Measurements from ENCODE around the gene RORB. TPM values are rescaled to one million over a fixed set of nuclear protein-coding genes. Genes with fewer than 3 reads are reported as not detected.

RORB gene
- total RNA-seq, 2 experiments from 2014 or later = not detected

- ChIA-PET POLR2A (no interaction called here), CTCF (no interaction called here)
- no peaks in the 10 kb centered on the region for H3K9me3 Mint-ChIP-seq
- Histone ChIP-seq H3K27me3 (ENCODE audit: control insufficient read depth in 1 of 2, insufficient read depth in 2 of 2, low read length in 2 of 2) (no peaks in the 10 kb centered on the region), H3K27ac (ENCODE audit: low read depth in 1 of 2, low read length in 2 of 2) (no peak overlapping the region), H3K9me3 (ENCODE audit: control insufficient read depth in 1 of 2, insufficient read depth in 1 of 2, low read length in 2 of 2) (no peaks in the 10 kb centered on the region), H3K4me3 (ENCODE audit: low read length) (no peak overlapping the region), H3K4me1 (ENCODE audit: insufficient read depth, low read length) (no peaks in the 10 kb centered on the region), H3K36me3 (ENCODE audit: insufficient read depth, low read length) (no peaks in the 10 kb centered on the region)
- H3K4me3 Mint-ChIP-seq = no peak overlapping the region
- H3K4me1 Mint-ChIP-seq (ENCODE audit: low read depth) = no peaks in the 10 kb centered on the region
- no peaks in the 10 kb centered on the region for H3K36me3 Mint-ChIP-seq (ENCODE audit: low read depth)
- H3K27me3 Mint-ChIP-seq = peaks cover 13% of the 10 kb centered on the region
- no peak overlapping the region for H3K27ac Mint-ChIP-seq
- no peak for TF ChIP-seq CTCF (IDR thresholded peaks at IDR 0.05)
- intact Hi-C loops (cut with DNase I, micrococcal nuclease) = no loop called here
- no peak for DNase-seq
- ATAC-seq (ENCODE audit: poor library complexity) = no peak
These were observed 186.2 kb downstream of the RORB start for GRCh38 chr9:74683322-74683721.

- no peaks in the 10 kb centered on the region for H3K4me1 Mint-ChIP-seq (ENCODE audit: low read depth)
- no peaks in the 10 kb centered on the region for H3K36me3 ChIP-seq (ENCODE audit: insufficient read depth, low read length)
- no peaks in the 10 kb centered on the region for H3K4me1 ChIP-seq (ENCODE audit: insufficient read depth, low read length)
- H3K27me3 Mint-ChIP-seq = peaks cover 15% of the 10 kb centered on the region
- no peaks in the 10 kb centered on the region for H3K36me3 Mint-ChIP-seq (ENCODE audit: low read depth)
- no peak for DNase-seq
- no peaks in the 10 kb centered on the region for H3K9me3 Mint-ChIP-seq
- no peak overlapping the region for H3K27ac ChIP-seq (ENCODE audit: low read depth in 1 of 2, low read length in 2 of 2)
- H3K4me3 Mint-ChIP-seq = no peak overlapping the region
- ATAC-seq (ENCODE audit: poor library complexity) = no peak
- H3K9me3 ChIP-seq (ENCODE audit: control insufficient read depth in 1 of 2, insufficient read depth in 1 of 2, low read length in 2 of 2) = no peaks in the 10 kb centered on the region
- intact Hi-C loops (cut with DNase I, micrococcal nuclease) = no loop called here
- peaks cover 0 to 6% of the 10 kb centered on the region in 2 experiments for H3K27me3 ChIP-seq (ENCODE audit: control insufficient read depth in 1 of 2, insufficient read depth in 2 of 2, low read length in 2 of 2)
- ChIA-PET POLR2A (no interaction called here), CTCF (no interaction called here)
- no peak overlapping the region for H3K27ac Mint-ChIP-seq
- no peak for TF ChIP-seq CTCF (IDR thresholded peaks at IDR 0.05)
- no peak overlapping the region for H3K4me3 ChIP-seq (ENCODE audit: low read length)
These were observed 193.9 kb downstream of the RORB start for GRCh38 chr9:74691058-74691457.

- Histone ChIP-seq H3K27ac (ENCODE audit: low read depth in 1 of 2, low read length in 2 of 2) (no peak overlapping the region), H3K36me3 (ENCODE audit: insufficient read depth, low read length) (no peaks in the 10 kb centered on the region), H3K27me3 (ENCODE audit: control insufficient read depth in 1 of 2, insufficient read depth in 2 of 2, low read length in 2 of 2) (peaks cover 0 to 10% of the 10 kb centered on the region in 2 experiments), H3K4me1 (ENCODE audit: insufficient read depth, low read length) (no peaks in the 10 kb centered on the region), H3K9me3 (ENCODE audit: control insufficient read depth in 1 of 2, insufficient read depth in 1 of 2, low read length in 2 of 2) (no peaks in the 10 kb centered on the region), H3K4me3 (ENCODE audit: low read length) (no peak overlapping the region)
- ATAC-seq (ENCODE audit: poor library complexity) = no peak
- no peak overlapping the region for H3K27ac Mint-ChIP-seq
- no peak for DNase-seq
- H3K4me1 Mint-ChIP-seq (ENCODE audit: low read depth) = no peaks in the 10 kb centered on the region
- H3K27me3 Mint-ChIP-seq = peaks cover 38% of the 10 kb centered on the region
- H3K36me3 Mint-ChIP-seq (ENCODE audit: low read depth) = no peaks in the 10 kb centered on the region
- H3K9me3 Mint-ChIP-seq = no peaks in the 10 kb centered on the region
- intact Hi-C loops (cut with DNase I, micrococcal nuclease) = no loop called here
- ChIA-PET POLR2A (no interaction called here), CTCF (no interaction called here)
- no peak overlapping the region for H3K4me3 Mint-ChIP-seq
- TF ChIP-seq CTCF (IDR thresholded peaks at IDR 0.05) = no peak
These were observed 199.4 kb downstream of the RORB start for GRCh38 chr9:74696520-74696919.

All from CD4-positive, alpha-beta T cell (primary cell).